Fibroblast of the aortic adventitia (primary cell): Measurements from ENCODE around the gene UBE2E1. TPM values are rescaled to one million over a fixed set of nuclear protein-coding genes. Genes with fewer than 3 reads are reported as not detected.

Experiments
- DNase-seq: peaks from one replicate; pipeline ENCODE4 v3.0.0-alpha.2; 2010; ENCODE audit warnings: low read depth
- H3K4me3 ChIP-seq: 2 replicates; pipeline ENCODE4 v1.5.1; 2011; ENCODE audit warnings: low read depth, mild to moderate bottlenecking, control low read depth, low read length, moderate library complexity
- CTCF ChIP-seq: IDR thresholded peaks from 2 replicates; pipeline ENCODE4 v1.5.1; 2011; ENCODE audit warnings: mild to moderate bottlenecking, low read length, control low read depth, inconsistent platforms; ENCODE audit not compliant: insufficient read depth
- total RNA-seq: library from RNA; depleted of rRNA; stranded (reverse); fragments of >200 nt; gene quantifications from 2 replicates; pipeline ENCODE4 v1.2.3, GENCODE V29; 2012; ENCODE audit warnings: low replicate concordance

UBE2E1 gene
- total RNA-seq, 1 donor = 108 TPM

- no peak for TF ChIP-seq CTCF
- DNase-seq = no peak
- H3K4me3 ChIP-seq = no peak overlapping the region
Observed at GRCh38 chr3:23793528-23794134, 12.1 kb upstream of the UBE2E1 start.

DNA sequence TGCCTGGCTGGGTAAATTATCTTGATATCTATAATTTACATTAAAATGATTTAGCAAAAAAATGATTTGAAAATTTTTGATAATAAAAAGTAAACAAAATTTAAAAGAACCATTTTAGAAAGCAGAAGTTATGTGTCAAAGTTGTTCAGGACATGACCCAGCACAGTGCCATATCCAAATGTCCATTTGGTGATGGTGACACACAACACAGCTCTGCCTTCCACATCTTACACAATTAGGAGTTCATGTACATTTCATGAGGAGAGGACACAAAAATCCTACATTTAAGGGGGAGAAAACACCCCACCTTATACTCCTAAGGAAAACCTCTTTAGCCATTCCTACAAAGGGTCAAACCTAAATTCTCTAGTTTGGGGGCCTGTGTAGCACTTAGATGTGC, 10.7 kb upstream of the UBE2E1 start:
- DNase-seq = no peak
- TF ChIP-seq CTCF = no peak
- H3K4me3 ChIP-seq = no peak overlapping the region

GRCh38 chr3:23796518-23796917, 9.2 kb upstream of the UBE2E1 start:
- DNase-seq = no peak
- no peak for TF ChIP-seq CTCF

DNA sequence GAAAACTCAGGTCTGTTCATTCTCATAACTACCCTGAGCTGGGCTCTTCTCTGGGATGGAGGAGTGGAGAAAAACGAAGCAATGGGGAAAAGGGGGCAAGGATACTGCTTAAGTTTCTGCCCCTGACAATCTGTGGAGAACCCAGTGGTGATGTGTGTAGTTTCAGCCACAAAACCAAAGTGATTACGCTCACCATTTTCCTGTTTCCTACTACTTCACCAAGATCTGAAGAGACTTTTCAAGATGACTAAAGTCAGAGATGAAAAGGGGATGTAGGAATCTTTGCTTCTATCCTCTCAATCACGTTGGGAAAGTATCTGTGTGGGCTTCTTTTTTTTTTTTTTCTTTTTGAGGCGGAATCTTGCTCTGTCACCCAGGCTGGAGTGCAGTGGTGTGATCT, 8.3 kb upstream of the UBE2E1 start:
- no peak for TF ChIP-seq CTCF
- no peak overlapping the region for H3K4me3 ChIP-seq
- DNase-seq = no peak

More at GRCh38 chr3:23796518-23796917, 9.2 kb upstream of the UBE2E1 start:
- no peak overlapping the region for H3K4me3 ChIP-seq

DNA sequence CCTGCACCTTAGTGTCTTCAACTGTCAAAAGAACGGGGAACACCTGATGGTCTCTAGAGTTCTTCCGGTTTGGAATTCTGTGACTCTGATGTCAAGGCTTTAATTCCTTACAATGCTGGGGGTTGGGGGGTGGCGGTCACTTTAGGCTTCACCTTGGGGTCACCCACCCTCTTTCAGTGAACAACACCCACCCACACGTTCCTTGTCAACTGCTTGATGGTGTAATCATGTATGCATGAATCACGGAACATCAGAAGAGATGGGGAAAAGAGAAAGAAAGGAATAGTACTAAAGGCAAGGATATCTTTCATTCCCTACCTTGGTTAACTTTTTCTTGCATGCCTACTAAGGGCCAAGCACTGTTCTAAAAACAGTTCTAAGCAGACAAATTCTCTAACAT, 7.3 kb upstream of the UBE2E1 start:
- DNase-seq = no peak
- H3K4me3 ChIP-seq = no peak overlapping the region
- TF ChIP-seq CTCF = no peak

- no peak overlapping the region for H3K4me3 ChIP-seq
- DNase-seq = no peak
- no peak for TF ChIP-seq CTCF
Observed at GRCh38 chr3:23798876-23799275, 6.9 kb upstream of the UBE2E1 start.

- no peak overlapping the region for H3K4me3 ChIP-seq
- DNase-seq = peak; percentile 70
- TF ChIP-seq CTCF = peak; percentile 45
Observed at GRCh38 chr3:23800731-23801130, 5.0 kb upstream of the UBE2E1 start.
